K562 (cell line): ENCODE results near the gene CTBS. TPM values are rescaled to one million over a fixed set of nuclear protein-coding genes. Genes with fewer than 3 reads are reported as not detected.

ENCODE experiments used
- ATAC-seq: fragments of 200-7000 bp; cut with Tn5 transposase; 3 replicates; pipeline ENCODE4 v1.9.1; 2020; ENCODE audit warnings: moderate library complexity
- BruUV-seq: library from RNA; stranded (reverse); fragments of 400-500 nt; replicated peaks from 2 replicates; lab custom pipeline; 2021; lab: Mats Ljungman, UMichigan
- CTCF ChIA-PET: fragments of 300-600 bp; formaldehyde crosslinking; extraction: SDS; loops from one replicate; lab custom pipeline; 2021; ENCODE audit warnings: low intra/inter-chr PET ratio; lab: Yijun Ruan, JAX
- POLR2A ChIA-PET: fragments of 300-600, 350-650 bp; sonication (Branson Sonifier 250); formaldehyde crosslinking; extraction: SDS; loops from one replicate; lab custom pipeline; 2021; ENCODE audit warnings: antibody characterized with exemption, inconsistent platforms; lab: Yijun Ruan, JAX
- DNase-seq, 4 experiments: peaks; one replicate each; pipeline versions ENCODE4 v3.0.0 to v3.0.0-alpha.2; 2011 to 2018; ENCODE audit warnings: low spot score in 3 of 4, mixed read lengths in 3 of 4; ENCODE audit errors: extremely low read depth in 1 of 4
- FAIRE-seq: peaks from 2 replicates; lab custom pipeline; 2011; peaks lifted over from hg19 to GRCh38; lab: Jason Lieb, UNC
- H2AFZ ChIP-seq: 2 replicates; pipeline ENCODE4 v1.6.0; 2011; ENCODE audit warnings: low read depth, low read length, control low read depth, inconsistent platforms
- H3K27ac ChIP-seq: fragments of 200-600 bp; 3 replicates; pipeline ENCODE4 v1.8.0; 2011; ENCODE audit warnings: low read depth, mild to moderate bottlenecking, control low read depth, inconsistent platforms, low read length, moderate library complexity, mixed read lengths; ENCODE audit errors: extremely low read depth
- H3K27me3 ChIP-seq, 2 experiments: fragments of 300-600 bp in 1 of 2; 2 replicates in 1 of 2; 3 replicates in 1 of 2; pipeline versions ENCODE4 v1.6.0 to v1.8.0; 2011; ENCODE audit warnings: inconsistent platforms in 2 of 2, low read length in 2 of 2, mild to moderate bottlenecking in 1 of 2, mixed read lengths in 1 of 2, moderate library complexity in 1 of 2; ENCODE audit not compliant: control insufficient read depth in 2 of 2, insufficient read depth in 2 of 2
- H3K36me3 ChIP-seq: fragments of 300-600 bp; 3 replicates; pipeline ENCODE4 v1.8.0; 2011; ENCODE audit warnings: mild to moderate bottlenecking, low read length, inconsistent platforms; ENCODE audit not compliant: control insufficient read depth, insufficient read depth
- H3K4me1 ChIP-seq, 2 experiments: fragments of 200-600 bp in 1 of 2; replicated peaks in 1 of 2; 2 replicates in 1 of 2; 3 replicates in 1 of 2; pipeline versions ENCODE4 v1.5.1 to v1.8.0; 2011; ENCODE audit warnings: inconsistent platforms in 2 of 2, low read length in 2 of 2, mild to moderate bottlenecking in 1 of 2, mixed read lengths in 1 of 2, moderate library complexity in 1 of 2; ENCODE audit not compliant: control insufficient read depth in 2 of 2, insufficient read depth in 2 of 2
- H3K4me2 ChIP-seq: 2 replicates; pipeline ENCODE4 v1.6.1; 2011; ENCODE audit warnings: low read length, control low read depth, inconsistent platforms, mixed read lengths; ENCODE audit not compliant: insufficient read depth
- H3K4me3 ChIP-seq: fragments of 200-600 bp; sonication (generic), shearing (Covaris generic); 2 replicates; pipeline ENCODE4 v1.5.1; 2016; ENCODE audit warnings: control low read depth, inconsistent platforms
- H3K79me2 ChIP-seq: fragments of 200-600 bp; 3 replicates; pipeline ENCODE4 v1.8.0; 2011; ENCODE audit warnings: low read length, inconsistent platforms; ENCODE audit not compliant: control insufficient read depth, insufficient read depth
- H3K9ac ChIP-seq, 2 experiments: 2 replicates each; pipeline versions ENCODE4 v1.6.0 to v1.6.1; 2011; ENCODE audit warnings: low read depth in 2 of 2, low read length in 2 of 2, control low read depth in 1 of 2, inconsistent platforms in 1 of 2, mild to moderate bottlenecking in 1 of 2, mixed read lengths in 1 of 2; ENCODE audit not compliant: insufficient read depth in 1 of 2
- H3K9me1 ChIP-seq: one replicate; pipeline ENCODE4 v1.6.0; 2011; ENCODE audit warnings: inconsistent platforms, mild to moderate bottlenecking, low read length, moderate library complexity; ENCODE audit not compliant: control insufficient read depth, insufficient read depth
- H3K9me3 ChIP-seq: replicated peaks from 2 replicates; pipeline ENCODE4 v1.5.1; 2011; ENCODE audit warnings: low read depth, low read length, inconsistent platforms; ENCODE audit not compliant: control insufficient read depth, insufficient read depth
- H4K20me1 ChIP-seq: replicated peaks from 2 replicates; pipeline ENCODE4 v1.6.1; 2011; ENCODE audit warnings: low read length, inconsistent platforms, mixed read lengths; ENCODE audit not compliant: control insufficient read depth, insufficient read depth
- BACH1 ChIP-seq: fragments of 200-800 bp; sonication (Bioruptor generic); IDR thresholded peaks from 2 replicates; pipeline ENCODE4 v1.6.1; 2016; ENCODE audit warnings: missing genetic modification characterization, missing compliant biosample characterization
- BDP1 ChIP-seq: IDR thresholded peaks from 3 replicates; pipeline ENCODE4 v1.6.1; 2011; ENCODE audit not compliant: insufficient read length, insufficient read depth
- CLOCK ChIP-seq: fragments of 250-450 bp; sonication (Bioruptor Pico); IDR thresholded peaks from 2 replicates; pipeline ENCODE4 v1.4.0; 2020; ENCODE audit warnings: mild to moderate bottlenecking, moderate library complexity, borderline replicate concordance
- FOXM1 ChIP-seq, 2 experiments: fragments of 450-650 bp in 1 of 2; sonication (generic) in 1 of 2; formaldehyde crosslinking in 1 of 2; IDR thresholded peaks; 2 replicates each; pipeline versions ENCODE4 v1.6.1 to v1.9.0; 2017 to 2022; ENCODE audit warnings: low read depth in 2 of 2, mild to moderate bottlenecking in 2 of 2, missing genetic modification reagents in 1 of 2, moderate library complexity in 1 of 2
- GABPA ChIP-seq: fragments of 200-800 bp; sonication (Bioruptor generic); conservative IDR thresholded peaks from 2 replicates; pipeline ENCODE4 v1.6.1; 2016; ENCODE audit warnings: low read depth, missing genetic modification characterization, missing compliant biosample characterization
- MCM5 ChIP-seq: fragments of 450-650 bp; IDR thresholded peaks from 2 replicates; pipeline ENCODE4 v1.6.1; 2016; ENCODE audit warnings: low read depth
- NR2F6 ChIP-seq: fragments of 450-650 bp; formaldehyde crosslinking; IDR thresholded peaks from 2 replicates; pipeline ENCODE4 v1.4.0; 2020; ENCODE audit warnings: mild to moderate bottlenecking
- PKNOX1 ChIP-seq: fragments of 450-650 bp; IDR thresholded peaks from 2 replicates; pipeline ENCODE4 v1.6.1; 2016
- XRCC5 ChIP-seq: fragments of 200-400 bp; formaldehyde crosslinking; IDR thresholded peaks from 2 replicates; pipeline ENCODE4 v1.6.1; 2017; ENCODE audit warnings: low read depth, mild to moderate bottlenecking, low read length
- ZBED1 ChIP-seq: IDR thresholded peaks from 2 replicates; pipeline ENCODE4 v1.6.1; 2014
- ZNF354B ChIP-seq: fragments of 250-450 bp; sonication (Bioruptor Pico); IDR thresholded peaks from 2 replicates; pipeline ENCODE4 v1.4.0; 2020
- WGBS: fragments of 100-300 bp; shearing (Covaris generic); methylation state at CpG from one replicate; pipeline ENCODE4 v1.1.6; 2016; ENCODE audit warnings: low coverage, mixed read lengths; ENCODE audit not compliant: insufficient coverage; ENCODE audit errors: missing lambda C conversion rate; 5-methylcytosine and 5-hydroxymethylcytosine counted together
- in situ Hi-C: fragments of 300-500 bp; cut with MboI; formaldehyde crosslinking; loops from 4 replicates; pipeline ENCODE4 v1.15.0; 2018; ENCODE audit warnings: inconsistent platforms, mixed read lengths
- intact Hi-C: fragments of 100-400 bp; cut with micrococcal nuclease; formaldehyde crosslinking; loops from 2 replicates; pipeline ENCODE4 v1.14.2; 2022
- polyA plus RNA-seq, 8 experiments: library from polyadenylated mRNA; depleted of rRNA in 4 of 8; stranded (reverse) in 5 of 8; unstranded in 3 of 8; fragments of >200 nt; fragmentation: Nextera tagmentation in 2 of 8; fragmentation: Illumina TruSeq in 1 of 8; extraction: Ambion mirVana in 2 of 8; extraction: Trizol in 1 of 8; gene quantifications; 2 replicates each; pipeline versions ENCODE4 v1.2.1 to v1.2.3, GENCODE V29; 2011 to 2014; ENCODE audit warnings: inconsistent platforms in 1 of 8, missing spikeins in 1 of 8
- total RNA-seq, 7 experiments: library from RNA; depleted of rRNA in 6 of 7; stranded (reverse); fragments of >200 nt in 6 of 7; fragmentation: Illumina TruSeq in 2 of 7; extraction: Trizol in 2 of 7; gene quantifications; 2 replicates each; pipeline versions ENCODE4 v1.2.1 to v1.2.3, GENCODE V29; 2011 to 2021; ENCODE audit warnings: low replicate concordance in 1 of 7
- TF ChIP-seq, protein P1 (sequence below): fragments of 250-450 bp; sonication (Bioruptor Pico); IDR thresholded peaks from 2 replicates; pipeline ENCODE4 v1.4.0; 2020

The CTBS gene
- total and polyA plus RNA-seq, 9 of the 15 experiments (the other 6 are each of a cell fraction or from before 2014, with no cell fraction given), result 3.0 to 19.8 (median 9.9) TPM

GRCh38 chr1:84509029-84509428 is 65.2 kb downstream of the CTBS start:
- Histone ChIP-seq H3K4me2 (no peak overlapping the region), H3K4me1 (peaks cover 4% of the 10 kb centered on the region in 2 experiments; a peak in 3 of 5 replicates), H3K9me1 (no peaks in the 10 kb centered on the region), H3K4me3 (no peak overlapping the region), H4K20me1 (peaks cover 9% of the 10 kb centered on the region), H3K9me3 (no peaks in the 10 kb centered on the region; the same call in 1 of the 2 replicates), H3K27me3 (no peaks in the 10 kb centered on the region), H3K36me3 (peaks cover 12% of the 10 kb centered on the region; the same call in 1 of the 3 replicates), H3K79me2 (peaks cover 40% of the 10 kb centered on the region), H2AFZ (no peak overlapping the region), H3K27ac (no peak overlapping the region), H3K9ac (no peak overlapping the region)
- in situ Hi-C loops, result no loop called here
- FAIRE-seq (no peak), ATAC-seq (no peak), DNase-seq (no peak)
- 87% methylated on average over 4 of the region's 4 CpGs for WGBS
- ChIA-PET POLR2A (interaction anchor here (0.7 kb wide), 1 partner anchor 72 kb away, joined by 4 read pairs; no protein-coding TSS in a partner anchor), CTCF (no interaction called here)
- intact Hi-C loops, result loop anchor here (5.0 to 10.0 kb wide), 2 partner anchors 178 to 204 kb away; partner anchors contain the start of gene SAMD13
- no TSS peak for BruUV-seq
- 0 out of 2 replicates have a peak, but pooled peaks have one; percentile 21 for TF ChIP-seq FOXM1 (IDR thresholded peaks at IDR 0.05; ENCODE audit: low read depth)
- TF ChIP-seq FOXM1 (CRISPR knock-in tag; IDR thresholded peaks at IDR 0.05; ENCODE audit: low read depth), result no peak
- TF ChIP-seq PKNOX1, result no peak
- TF ChIP-seq GABPA, result no peak
- TF ChIP-seq ZBED1, result no peak
- no peak for TF ChIP-seq BDP1
- no peak for TF ChIP-seq CLOCK
- TF ChIP-seq NR2F6 (CRISPR knock-in tag), result no peak
- TF ChIP-seq ZNF354B (CRISPR knock-in tag), result no peak
- no peak for TF ChIP-seq MCM5
- TF ChIP-seq, protein P1, sequence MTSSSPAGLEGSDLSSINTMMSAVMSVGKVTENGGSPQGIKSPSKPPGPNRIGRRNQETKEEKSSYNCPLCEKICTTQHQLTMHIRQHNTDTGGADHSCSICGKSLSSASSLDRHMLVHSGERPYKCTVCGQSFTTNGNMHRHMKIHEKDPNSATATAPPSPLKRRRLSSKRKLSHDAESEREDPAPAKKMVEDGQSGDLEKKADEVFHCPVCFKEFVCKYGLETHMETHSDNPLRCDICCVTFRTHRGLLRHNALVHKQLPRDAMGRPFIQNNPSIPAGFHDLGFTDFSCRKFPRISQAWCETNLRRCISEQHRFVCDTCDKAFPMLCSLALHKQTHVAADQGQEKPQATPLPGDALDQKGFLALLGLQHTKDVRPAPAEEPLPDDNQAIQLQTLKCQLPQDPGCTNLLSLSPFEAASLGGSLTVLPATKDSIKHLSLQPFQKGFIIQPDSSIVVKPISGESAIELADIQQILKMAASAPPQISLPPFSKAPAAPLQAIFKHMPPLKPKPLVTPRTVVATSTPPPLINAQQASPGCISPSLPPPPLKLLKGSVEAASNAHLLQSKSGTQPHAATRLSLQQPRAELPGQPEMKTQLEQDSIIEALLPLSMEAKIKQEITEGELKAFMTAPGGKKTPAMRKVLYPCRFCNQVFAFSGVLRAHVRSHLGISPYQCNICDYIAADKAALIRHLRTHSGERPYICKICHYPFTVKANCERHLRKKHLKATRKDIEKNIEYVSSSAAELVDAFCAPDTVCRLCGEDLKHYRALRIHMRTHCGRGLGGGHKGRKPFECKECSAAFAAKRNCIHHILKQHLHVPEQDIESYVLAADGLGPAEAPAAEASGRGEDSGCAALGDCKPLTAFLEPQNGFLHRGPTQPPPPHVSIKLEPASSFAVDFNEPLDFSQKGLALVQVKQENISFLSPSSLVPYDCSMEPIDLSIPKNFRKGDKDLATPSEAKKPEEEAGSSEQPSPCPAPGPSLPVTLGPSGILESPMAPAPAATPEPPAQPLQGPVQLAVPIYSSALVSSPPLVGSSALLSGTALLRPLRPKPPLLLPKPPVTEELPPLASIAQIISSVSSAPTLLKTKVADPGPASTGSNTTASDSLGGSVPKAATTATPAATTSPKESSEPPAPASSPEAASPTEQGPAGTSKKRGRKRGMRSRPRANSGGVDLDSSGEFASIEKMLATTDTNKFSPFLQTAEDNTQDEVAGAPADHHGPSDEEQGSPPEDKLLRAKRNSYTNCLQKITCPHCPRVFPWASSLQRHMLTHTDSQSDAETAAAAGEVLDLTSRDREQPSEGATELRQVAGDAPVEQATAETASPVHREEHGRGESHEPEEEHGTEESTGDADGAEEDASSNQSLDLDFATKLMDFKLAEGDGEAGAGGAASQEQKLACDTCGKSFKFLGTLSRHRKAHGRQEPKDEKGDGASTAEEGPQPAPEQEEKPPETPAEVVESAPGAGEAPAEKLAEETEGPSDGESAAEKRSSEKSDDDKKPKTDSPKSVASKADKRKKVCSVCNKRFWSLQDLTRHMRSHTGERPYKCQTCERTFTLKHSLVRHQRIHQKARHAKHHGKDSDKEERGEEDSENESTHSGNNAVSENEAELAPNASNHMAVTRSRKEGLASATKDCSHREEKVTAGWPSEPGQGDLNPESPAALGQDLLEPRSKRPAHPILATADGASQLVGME (CRISPR knock-in tag), result no peak
- no peak for TF ChIP-seq XRCC5
- TF ChIP-seq BACH1 (tag), result no peak
